H1 (cell line): ENCODE data around the gene ABCC2. TPM values are rescaled to one million over a fixed set of nuclear protein-coding genes. Genes with fewer than 3 reads are reported as not detected.

Experiments
- CHD2 ChIP-seq: IDR thresholded peaks from 2 replicates; pipeline ENCODE4 v1.6.1; 2012; ENCODE audit warnings: low read length, improper control_type of control experiment
- POLR2A ChIP-seq, 2 experiments: IDR thresholded peaks; 1 replicate in 1 of 2; 2 replicates in 1 of 2; pipeline ENCODE4 v1.6.1; 2011; ENCODE audit warnings: low read depth in 2 of 2, low read length in 2 of 2, mild to moderate bottlenecking in 2 of 2; ENCODE audit errors: control extremely low read depth in 1 of 2
- RAD21 ChIP-seq, 2 experiments: IDR thresholded peaks in 1 of 2; conservative IDR thresholded peaks in 1 of 2; 2 replicates each; pipeline ENCODE4 v1.6.1; 2011; ENCODE audit warnings: low read depth in 2 of 2, low read length in 2 of 2, improper control_type of control experiment in 1 of 2, inconsistent platforms in 1 of 2, mild to moderate bottlenecking in 1 of 2, moderate library complexity in 1 of 2
- RXRA ChIP-seq: IDR thresholded peaks from 2 replicates; pipeline ENCODE4 v1.6.1; 2011; ENCODE audit warnings: low read depth, mild to moderate bottlenecking, low read length, moderate library complexity; ENCODE audit not compliant: insufficient read depth
- SIX5 ChIP-seq: IDR thresholded peaks from 2 replicates; pipeline ENCODE4 v1.6.1; 2011; ENCODE audit warnings: mild to moderate bottlenecking, low read depth, low read length
- SUZ12 ChIP-seq: fragments of 200-600 bp; sonication (generic); IDR thresholded peaks from 2 replicates; pipeline ENCODE4 v1.6.1; 2012; ENCODE audit warnings: mild to moderate bottlenecking, inconsistent platforms, low read length, moderate library complexity, mixed read lengths
- TAF1 ChIP-seq: IDR thresholded peaks from 2 replicates; pipeline ENCODE4 v1.6.1; 2011; ENCODE audit warnings: mild to moderate bottlenecking, low read depth, low read length
- YY1 ChIP-seq: IDR thresholded peaks from 2 replicates; pipeline ENCODE4 v1.6.1; 2011; ENCODE audit warnings: low read depth, mild to moderate bottlenecking, low read length
- ZNF274 ChIP-seq: IDR thresholded peaks from 2 replicates; pipeline ENCODE4 v1.7.0; 2012; ENCODE audit warnings: low read length, borderline replicate concordance; ENCODE audit errors: extremely low read depth
- polyA plus RNA-seq, 7 experiments: library from polyadenylated mRNA; depleted of rRNA in 3 of 7; stranded (reverse) in 5 of 7; unstranded in 2 of 7; fragments of >200 nt in 5 of 7; fragments of 200-250 nt in 2 of 7; gene quantifications; 1 replicate in 5 of 7; 2 replicates in 1 of 7; 4 replicates in 1 of 7; pipeline versions ENCODE4 v1.2.1 to v1.2.3, GENCODE V29; 2011 to 2013; ENCODE audit warnings: missing spikeins in 2 of 7, mixed read lengths in 2 of 7
- total RNA-seq: library from RNA; stranded (reverse); fragmentation: NEBNext Ultra II Directional; extraction: Animal tissue kit (Norgen Biotek cat#: 25700); gene quantifications from 2 replicates; pipeline ENCODE4 v1.2.1, GENCODE V29; 2021
- TF ChIP-seq, protein P1 (sequence below): fragments of 300-600 bp; sonication (generic); IDR thresholded peaks from 2 replicates; pipeline ENCODE4 v1.7.1; 2012; ENCODE audit warnings: low read length, moderate library complexity, mild to moderate bottlenecking, inconsistent platforms; ENCODE audit not compliant: insufficient replicate concordance

ABCC2 gene
- total and polyA plus RNA-seq, 2 of the 8 experiments (the other 6 are each of a cell fraction or from before 2014, with no cell fraction given): 0.74 to 1.1 TPM

DNA sequence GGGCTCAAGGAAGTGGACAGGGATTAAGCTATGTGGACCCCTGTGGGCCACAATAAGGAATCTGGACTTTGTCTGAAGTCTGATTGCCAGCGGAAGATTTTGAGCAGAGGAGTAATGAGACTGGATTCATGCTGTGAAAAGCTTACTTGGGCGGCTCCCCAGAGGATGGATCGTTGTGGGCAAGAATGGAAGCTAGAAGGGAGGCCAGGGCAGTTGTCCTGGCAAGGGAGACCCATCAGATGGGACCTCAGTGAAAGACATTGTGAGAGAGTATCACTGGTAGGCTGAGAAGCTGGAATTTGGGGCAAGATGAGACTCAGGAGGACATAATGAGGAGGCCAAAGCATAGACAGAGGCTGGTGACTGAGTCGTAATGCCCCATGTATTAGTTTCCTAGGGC, 15.6 kb downstream of the ABCC2 start (continued):
- TF ChIP-seq, protein P1, sequence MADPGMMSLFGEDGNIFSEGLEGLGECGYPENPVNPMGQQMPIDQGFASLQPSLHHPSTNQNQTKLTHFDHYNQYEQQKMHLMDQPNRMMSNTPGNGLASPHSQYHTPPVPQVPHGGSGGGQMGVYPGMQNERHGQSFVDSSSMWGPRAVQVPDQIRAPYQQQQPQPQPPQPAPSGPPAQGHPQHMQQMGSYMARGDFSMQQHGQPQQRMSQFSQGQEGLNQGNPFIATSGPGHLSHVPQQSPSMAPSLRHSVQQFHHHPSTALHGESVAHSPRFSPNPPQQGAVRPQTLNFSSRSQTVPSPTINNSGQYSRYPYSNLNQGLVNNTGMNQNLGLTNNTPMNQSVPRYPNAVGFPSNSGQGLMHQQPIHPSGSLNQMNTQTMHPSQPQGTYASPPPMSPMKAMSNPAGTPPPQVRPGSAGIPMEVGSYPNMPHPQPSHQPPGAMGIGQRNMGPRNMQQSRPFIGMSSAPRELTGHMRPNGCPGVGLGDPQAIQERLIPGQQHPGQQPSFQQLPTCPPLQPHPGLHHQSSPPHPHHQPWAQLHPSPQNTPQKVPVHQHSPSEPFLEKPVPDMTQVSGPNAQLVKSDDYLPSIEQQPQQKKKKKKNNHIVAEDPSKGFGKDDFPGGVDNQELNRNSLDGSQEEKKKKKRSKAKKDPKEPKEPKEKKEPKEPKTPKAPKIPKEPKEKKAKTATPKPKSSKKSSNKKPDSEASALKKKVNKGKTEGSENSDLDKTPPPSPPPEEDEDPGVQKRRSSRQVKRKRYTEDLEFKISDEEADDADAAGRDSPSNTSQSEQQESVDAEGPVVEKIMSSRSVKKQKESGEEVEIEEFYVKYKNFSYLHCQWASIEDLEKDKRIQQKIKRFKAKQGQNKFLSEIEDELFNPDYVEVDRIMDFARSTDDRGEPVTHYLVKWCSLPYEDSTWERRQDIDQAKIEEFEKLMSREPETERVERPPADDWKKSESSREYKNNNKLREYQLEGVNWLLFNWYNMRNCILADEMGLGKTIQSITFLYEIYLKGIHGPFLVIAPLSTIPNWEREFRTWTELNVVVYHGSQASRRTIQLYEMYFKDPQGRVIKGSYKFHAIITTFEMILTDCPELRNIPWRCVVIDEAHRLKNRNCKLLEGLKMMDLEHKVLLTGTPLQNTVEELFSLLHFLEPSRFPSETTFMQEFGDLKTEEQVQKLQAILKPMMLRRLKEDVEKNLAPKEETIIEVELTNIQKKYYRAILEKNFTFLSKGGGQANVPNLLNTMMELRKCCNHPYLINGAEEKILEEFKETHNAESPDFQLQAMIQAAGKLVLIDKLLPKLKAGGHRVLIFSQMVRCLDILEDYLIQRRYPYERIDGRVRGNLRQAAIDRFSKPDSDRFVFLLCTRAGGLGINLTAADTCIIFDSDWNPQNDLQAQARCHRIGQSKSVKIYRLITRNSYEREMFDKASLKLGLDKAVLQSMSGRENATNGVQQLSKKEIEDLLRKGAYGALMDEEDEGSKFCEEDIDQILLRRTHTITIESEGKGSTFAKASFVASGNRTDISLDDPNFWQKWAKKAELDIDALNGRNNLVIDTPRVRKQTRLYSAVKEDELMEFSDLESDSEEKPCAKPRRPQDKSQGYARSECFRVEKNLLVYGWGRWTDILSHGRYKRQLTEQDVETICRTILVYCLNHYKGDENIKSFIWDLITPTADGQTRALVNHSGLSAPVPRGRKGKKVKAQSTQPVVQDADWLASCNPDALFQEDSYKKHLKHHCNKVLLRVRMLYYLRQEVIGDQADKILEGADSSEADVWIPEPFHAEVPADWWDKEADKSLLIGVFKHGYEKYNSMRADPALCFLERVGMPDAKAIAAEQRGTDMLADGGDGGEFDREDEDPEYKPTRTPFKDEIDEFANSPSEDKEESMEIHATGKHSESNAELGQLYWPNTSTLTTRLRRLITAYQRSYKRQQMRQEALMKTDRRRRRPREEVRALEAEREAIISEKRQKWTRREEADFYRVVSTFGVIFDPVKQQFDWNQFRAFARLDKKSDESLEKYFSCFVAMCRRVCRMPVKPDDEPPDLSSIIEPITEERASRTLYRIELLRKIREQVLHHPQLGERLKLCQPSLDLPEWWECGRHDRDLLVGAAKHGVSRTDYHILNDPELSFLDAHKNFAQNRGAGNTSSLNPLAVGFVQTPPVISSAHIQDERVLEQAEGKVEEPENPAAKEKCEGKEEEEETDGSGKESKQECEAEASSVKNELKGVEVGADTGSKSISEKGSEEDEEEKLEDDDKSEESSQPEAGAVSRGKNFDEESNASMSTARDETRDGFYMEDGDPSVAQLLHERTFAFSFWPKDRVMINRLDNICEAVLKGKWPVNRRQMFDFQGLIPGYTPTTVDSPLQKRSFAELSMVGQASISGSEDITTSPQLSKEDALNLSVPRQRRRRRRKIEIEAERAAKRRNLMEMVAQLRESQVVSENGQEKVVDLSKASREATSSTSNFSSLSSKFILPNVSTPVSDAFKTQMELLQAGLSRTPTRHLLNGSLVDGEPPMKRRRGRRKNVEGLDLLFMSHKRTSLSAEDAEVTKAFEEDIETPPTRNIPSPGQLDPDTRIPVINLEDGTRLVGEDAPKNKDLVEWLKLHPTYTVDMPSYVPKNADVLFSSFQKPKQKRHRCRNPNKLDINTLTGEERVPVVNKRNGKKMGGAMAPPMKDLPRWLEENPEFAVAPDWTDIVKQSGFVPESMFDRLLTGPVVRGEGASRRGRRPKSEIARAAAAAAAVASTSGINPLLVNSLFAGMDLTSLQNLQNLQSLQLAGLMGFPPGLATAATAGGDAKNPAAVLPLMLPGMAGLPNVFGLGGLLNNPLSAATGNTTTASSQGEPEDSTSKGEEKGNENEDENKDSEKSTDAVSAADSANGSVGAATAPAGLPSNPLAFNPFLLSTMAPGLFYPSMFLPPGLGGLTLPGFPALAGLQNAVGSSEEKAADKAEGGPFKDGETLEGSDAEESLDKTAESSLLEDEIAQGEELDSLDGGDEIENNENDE: no peak
- TF ChIP-seq SUZ12: no peak
- no peak for TF ChIP-seq SIX5
- TF ChIP-seq POLR2A (IDR thresholded peaks at IDR 0.05; ENCODE audit: control extremely low read depth in 1 of 2, low read depth in 2 of 2, low read length in 2 of 2): no peak
- TF ChIP-seq CHD2: no peak
- TF ChIP-seq ZNF274: no peak
- TF ChIP-seq RAD21 (IDR thresholded peaks at IDR 0.05 in 1 of 2, conservative IDR thresholded peaks at IDR 0.05 in 1 of 2; ENCODE audit: low read depth in 2 of 2, low read length in 2 of 2): no peak
- TF ChIP-seq RXRA: no peak
- no peak for TF ChIP-seq YY1
- TF ChIP-seq TAF1: no peak
